HepG2 (cell line): ENCODE data around the gene SPTSSA. TPM values are rescaled to one million over a fixed set of nuclear protein-coding genes. Genes with fewer than 3 reads are reported as not detected.

Experiments
- AGO1 ChIP-seq: fragments of 200-400 bp; formaldehyde crosslinking; IDR thresholded peaks from 2 replicates; pipeline ENCODE4 v1.6.1; 2017; ENCODE audit warnings: mild to moderate bottlenecking, low read depth, low read length, moderate library complexity; ENCODE audit not compliant: poor library complexity, severe bottlenecking
- CHD2 ChIP-seq: IDR thresholded peaks from 2 replicates; pipeline ENCODE4 v1.6.1; 2011; ENCODE audit warnings: low read depth, low read length, improper control_type of control experiment
- HHEX ChIP-seq: IDR thresholded peaks from 2 replicates; pipeline ENCODE4 v1.6.1; 2016; ENCODE audit warnings: control low read depth
- LCORL ChIP-seq, 2 experiments: fragments of 450-650 bp in 1 of 2; sonication (generic) in 1 of 2; formaldehyde crosslinking in 1 of 2; IDR thresholded peaks; 2 replicates each; pipeline versions ENCODE4 v1.5.0 to v1.6.1; 2017 to 2020; ENCODE audit warnings: antibody characterized with exemption in 1 of 2, missing genetic modification reagents in 1 of 2
- MTF2 ChIP-seq: sonication (generic); formaldehyde crosslinking; IDR thresholded peaks from 2 replicates; pipeline ENCODE4 v1.5.0; 2020; ENCODE audit warnings: missing genetic modification reagents, borderline replicate concordance
- MYNN ChIP-seq: sonication (generic); formaldehyde crosslinking; IDR thresholded peaks from 2 replicates; pipeline ENCODE4 v1.4.0; 2020; ENCODE audit warnings: mild to moderate bottlenecking, low read depth, missing genetic modification reagents
- SIN3A ChIP-seq: IDR thresholded peaks from 2 replicates; pipeline ENCODE4 v1.6.1; 2011; ENCODE audit warnings: low read depth, mild to moderate bottlenecking, control low read depth, low read length, borderline replicate concordance
- ZNF251 ChIP-seq: sonication (generic); formaldehyde crosslinking; IDR thresholded peaks from 2 replicates; pipeline ENCODE4 v1.9.0; 2021; ENCODE audit warnings: mild to moderate bottlenecking, missing genetic modification reagents
- ZNF451 ChIP-seq: sonication (generic); formaldehyde crosslinking; IDR thresholded peaks from 2 replicates; pipeline ENCODE4 v1.5.0; 2020; ENCODE audit warnings: mild to moderate bottlenecking, missing genetic modification reagents
- ZNF546 ChIP-seq: sonication (generic); formaldehyde crosslinking; conservative IDR thresholded peaks from 2 replicates; pipeline ENCODE4 v1.8.1; 2023; ENCODE audit warnings: mild to moderate bottlenecking, missing genetic modification reagents
- ZNF552 ChIP-seq: sonication (generic); formaldehyde crosslinking; IDR thresholded peaks from 2 replicates; pipeline ENCODE4 v1.9.0; 2022; ENCODE audit warnings: missing genetic modification reagents, mild to moderate bottlenecking, borderline replicate concordance
- polyA plus RNA-seq, 8 experiments: library from polyadenylated mRNA; depleted of rRNA in 3 of 8; stranded (reverse) in 7 of 8; unstranded in 1 of 8; fragments of >200 nt; fragmentation: Illumina TruSeq in 4 of 8; extraction: Trizol in 4 of 8; gene quantifications; 2 replicates each; pipeline versions ENCODE4 v1.2.1 to v1.2.3, GENCODE V29; 2011 to 2016; ENCODE audit warnings: low read depth in 4 of 8, missing spikeins in 1 of 8, mixed read lengths in 1 of 8; ENCODE audit not compliant: insufficient read depth in 1 of 8
- total RNA-seq, 5 experiments: library from RNA; depleted of rRNA; stranded (reverse); fragments of >200 nt; fragmentation: Illumina TruSeq; extraction: Trizol; gene quantifications; 2 replicates each; pipeline ENCODE4 v1.2.3, GENCODE V29; 2016; ENCODE audit warnings: low read depth in 1 of 5
- TF ChIP-seq, protein P1 (sequence below): sonication (generic); formaldehyde crosslinking; IDR thresholded peaks from 2 replicates; pipeline ENCODE4 v1.9.0; 2022; ENCODE audit warnings: low read depth, missing genetic modification reagents
- TF ChIP-seq, protein P2 (sequence below): sonication (generic); formaldehyde crosslinking; IDR thresholded peaks from 2 replicates; pipeline ENCODE4; 2020; ENCODE audit warnings: missing genetic modification reagents, mild to moderate bottlenecking, borderline replicate concordance
- TF ChIP-seq, protein P3 (sequence below): sonication (generic); formaldehyde crosslinking; IDR thresholded peaks from 2 replicates; pipeline ENCODE4 v1.4.0; 2020; ENCODE audit warnings: missing genetic modification reagents
- TF ChIP-seq, protein P4 (sequence below): sonication (generic); formaldehyde crosslinking; IDR thresholded peaks from 2 replicates; pipeline ENCODE4 v1.9.0; 2021; ENCODE audit warnings: missing genetic modification reagents, mild to moderate bottlenecking, borderline replicate concordance
- TF ChIP-seq, protein P5 (sequence below): sonication (generic); formaldehyde crosslinking; IDR thresholded peaks from 2 replicates; pipeline ENCODE4 v1.4.0; 2020; ENCODE audit warnings: low read depth, missing genetic modification reagents

The SPTSSA gene
- total and polyA plus RNA-seq, 2 of the 13 experiments (the other 11 are each of a cell fraction or from before 2014, with no cell fraction given), result 19.1 to 86.1 TPM

DNA sequence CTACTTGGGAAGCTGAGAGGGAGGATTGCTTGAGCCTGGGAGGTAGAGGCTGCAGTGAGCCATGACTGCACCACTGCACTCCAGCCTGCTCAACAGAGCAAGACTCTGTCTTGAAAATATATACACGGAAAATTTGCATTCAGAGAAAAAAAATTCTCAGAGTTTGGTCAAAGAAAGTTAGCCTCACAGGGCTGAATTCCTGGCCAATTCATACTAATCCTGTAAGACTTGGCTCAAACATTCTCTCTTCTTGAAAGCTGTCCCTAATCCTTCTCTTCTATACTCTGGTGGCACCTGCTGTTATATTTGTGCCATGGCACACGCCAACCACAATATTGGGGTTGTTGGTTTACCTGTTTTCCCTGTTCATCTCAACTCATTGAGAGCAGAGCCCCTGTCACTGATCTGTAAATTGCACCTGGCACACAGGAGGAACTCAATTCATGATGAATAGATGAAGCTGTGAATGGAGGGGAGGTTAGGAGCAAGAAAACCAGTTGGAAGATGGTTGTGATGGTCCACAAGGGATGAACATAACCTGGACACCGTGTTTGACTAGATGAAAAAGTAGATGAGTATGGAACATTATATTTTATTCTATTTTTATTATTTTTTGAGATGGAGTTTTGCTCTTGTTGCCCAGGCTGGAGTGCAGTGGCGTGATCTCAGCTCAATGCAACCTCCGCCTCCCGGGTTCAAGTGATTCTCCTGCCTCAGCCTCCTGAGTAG, 36.8 kb upstream of the SPTSSA start (continued):
- TF ChIP-seq ZNF251 (no peak), LCORL (IDR thresholded peaks at IDR 0.05) (no peak), LCORL (CRISPR knock-in tag; IDR thresholded peaks at IDR 0.05) (peak; percentile 77), ZNF451 (CRISPR knock-in tag) (0 out of 2 replicates have a peak, but pooled peaks have one; percentile 3), HHEX (CRISPR knock-in tag) (no peak), MYNN (CRISPR knock-in tag) (no peak), ZNF552 (CRISPR knock-in tag) (no peak), SIN3A (no peak), AGO1 (no peak), MTF2 (CRISPR knock-in tag) (peak; percentile 56; the same call in 1 of the 2 replicates), CHD2 (no peak), ZNF546 (CRISPR knock-in tag) (no peak)
- TF ChIP-seq, protein P1, sequence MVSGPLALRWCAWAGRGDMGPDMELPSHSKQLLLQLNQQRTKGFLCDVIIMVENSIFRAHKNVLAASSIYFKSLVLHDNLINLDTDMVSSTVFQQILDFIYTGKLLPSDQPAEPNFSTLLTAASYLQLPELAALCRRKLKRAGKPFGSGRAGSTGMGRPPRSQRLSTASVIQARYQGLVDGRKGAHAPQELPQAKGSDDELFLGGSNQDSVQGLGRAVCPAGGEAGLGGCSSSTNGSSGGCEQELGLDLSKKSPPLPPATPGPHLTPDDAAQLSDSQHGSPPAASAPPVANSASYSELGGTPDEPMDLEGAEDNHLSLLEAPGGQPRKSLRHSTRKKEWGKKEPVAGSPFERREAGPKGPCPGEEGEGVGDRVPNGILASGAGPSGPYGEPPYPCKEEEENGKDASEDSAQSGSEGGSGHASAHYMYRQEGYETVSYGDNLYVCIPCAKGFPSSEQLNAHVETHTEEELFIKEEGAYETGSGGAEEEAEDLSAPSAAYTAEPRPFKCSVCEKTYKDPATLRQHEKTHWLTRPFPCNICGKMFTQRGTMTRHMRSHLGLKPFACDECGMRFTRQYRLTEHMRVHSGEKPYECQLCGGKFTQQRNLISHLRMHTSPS (CRISPR knock-in tag), result 0 out of 2 replicates have a peak, but pooled peaks have one; percentile 29
- TF ChIP-seq, protein P2, sequence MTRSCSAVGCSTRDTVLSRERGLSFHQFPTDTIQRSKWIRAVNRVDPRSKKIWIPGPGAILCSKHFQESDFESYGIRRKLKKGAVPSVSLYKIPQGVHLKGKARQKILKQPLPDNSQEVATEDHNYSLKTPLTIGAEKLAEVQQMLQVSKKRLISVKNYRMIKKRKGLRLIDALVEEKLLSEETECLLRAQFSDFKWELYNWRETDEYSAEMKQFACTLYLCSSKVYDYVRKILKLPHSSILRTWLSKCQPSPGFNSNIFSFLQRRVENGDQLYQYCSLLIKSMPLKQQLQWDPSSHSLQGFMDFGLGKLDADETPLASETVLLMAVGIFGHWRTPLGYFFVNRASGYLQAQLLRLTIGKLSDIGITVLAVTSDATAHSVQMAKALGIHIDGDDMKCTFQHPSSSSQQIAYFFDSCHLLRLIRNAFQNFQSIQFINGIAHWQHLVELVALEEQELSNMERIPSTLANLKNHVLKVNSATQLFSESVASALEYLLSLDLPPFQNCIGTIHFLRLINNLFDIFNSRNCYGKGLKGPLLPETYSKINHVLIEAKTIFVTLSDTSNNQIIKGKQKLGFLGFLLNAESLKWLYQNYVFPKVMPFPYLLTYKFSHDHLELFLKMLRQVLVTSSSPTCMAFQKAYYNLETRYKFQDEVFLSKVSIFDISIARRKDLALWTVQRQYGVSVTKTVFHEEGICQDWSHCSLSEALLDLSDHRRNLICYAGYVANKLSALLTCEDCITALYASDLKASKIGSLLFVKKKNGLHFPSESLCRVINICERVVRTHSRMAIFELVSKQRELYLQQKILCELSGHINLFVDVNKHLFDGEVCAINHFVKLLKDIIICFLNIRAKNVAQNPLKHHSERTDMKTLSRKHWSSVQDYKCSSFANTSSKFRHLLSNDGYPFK, result no peak
- TF ChIP-seq, protein P3, sequence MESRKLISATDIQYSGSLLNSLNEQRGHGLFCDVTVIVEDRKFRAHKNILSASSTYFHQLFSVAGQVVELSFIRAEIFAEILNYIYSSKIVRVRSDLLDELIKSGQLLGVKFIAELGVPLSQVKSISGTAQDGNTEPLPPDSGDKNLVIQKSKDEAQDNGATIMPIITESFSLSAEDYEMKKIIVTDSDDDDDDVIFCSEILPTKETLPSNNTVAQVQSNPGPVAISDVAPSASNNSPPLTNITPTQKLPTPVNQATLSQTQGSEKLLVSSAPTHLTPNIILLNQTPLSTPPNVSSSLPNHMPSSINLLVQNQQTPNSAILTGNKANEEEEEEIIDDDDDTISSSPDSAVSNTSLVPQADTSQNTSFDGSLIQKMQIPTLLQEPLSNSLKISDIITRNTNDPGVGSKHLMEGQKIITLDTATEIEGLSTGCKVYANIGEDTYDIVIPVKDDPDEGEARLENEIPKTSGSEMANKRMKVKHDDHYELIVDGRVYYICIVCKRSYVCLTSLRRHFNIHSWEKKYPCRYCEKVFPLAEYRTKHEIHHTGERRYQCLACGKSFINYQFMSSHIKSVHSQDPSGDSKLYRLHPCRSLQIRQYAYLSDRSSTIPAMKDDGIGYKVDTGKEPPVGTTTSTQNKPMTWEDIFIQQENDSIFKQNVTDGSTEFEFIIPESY (CRISPR knock-in tag), result no peak
- TF ChIP-seq, protein P4, sequence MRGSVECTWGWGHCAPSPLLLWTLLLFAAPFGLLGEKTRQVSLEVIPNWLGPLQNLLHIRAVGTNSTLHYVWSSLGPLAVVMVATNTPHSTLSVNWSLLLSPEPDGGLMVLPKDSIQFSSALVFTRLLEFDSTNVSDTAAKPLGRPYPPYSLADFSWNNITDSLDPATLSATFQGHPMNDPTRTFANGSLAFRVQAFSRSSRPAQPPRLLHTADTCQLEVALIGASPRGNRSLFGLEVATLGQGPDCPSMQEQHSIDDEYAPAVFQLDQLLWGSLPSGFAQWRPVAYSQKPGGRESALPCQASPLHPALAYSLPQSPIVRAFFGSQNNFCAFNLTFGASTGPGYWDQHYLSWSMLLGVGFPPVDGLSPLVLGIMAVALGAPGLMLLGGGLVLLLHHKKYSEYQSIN (CRISPR knock-in tag), result no peak
- TF ChIP-seq, protein P5, sequence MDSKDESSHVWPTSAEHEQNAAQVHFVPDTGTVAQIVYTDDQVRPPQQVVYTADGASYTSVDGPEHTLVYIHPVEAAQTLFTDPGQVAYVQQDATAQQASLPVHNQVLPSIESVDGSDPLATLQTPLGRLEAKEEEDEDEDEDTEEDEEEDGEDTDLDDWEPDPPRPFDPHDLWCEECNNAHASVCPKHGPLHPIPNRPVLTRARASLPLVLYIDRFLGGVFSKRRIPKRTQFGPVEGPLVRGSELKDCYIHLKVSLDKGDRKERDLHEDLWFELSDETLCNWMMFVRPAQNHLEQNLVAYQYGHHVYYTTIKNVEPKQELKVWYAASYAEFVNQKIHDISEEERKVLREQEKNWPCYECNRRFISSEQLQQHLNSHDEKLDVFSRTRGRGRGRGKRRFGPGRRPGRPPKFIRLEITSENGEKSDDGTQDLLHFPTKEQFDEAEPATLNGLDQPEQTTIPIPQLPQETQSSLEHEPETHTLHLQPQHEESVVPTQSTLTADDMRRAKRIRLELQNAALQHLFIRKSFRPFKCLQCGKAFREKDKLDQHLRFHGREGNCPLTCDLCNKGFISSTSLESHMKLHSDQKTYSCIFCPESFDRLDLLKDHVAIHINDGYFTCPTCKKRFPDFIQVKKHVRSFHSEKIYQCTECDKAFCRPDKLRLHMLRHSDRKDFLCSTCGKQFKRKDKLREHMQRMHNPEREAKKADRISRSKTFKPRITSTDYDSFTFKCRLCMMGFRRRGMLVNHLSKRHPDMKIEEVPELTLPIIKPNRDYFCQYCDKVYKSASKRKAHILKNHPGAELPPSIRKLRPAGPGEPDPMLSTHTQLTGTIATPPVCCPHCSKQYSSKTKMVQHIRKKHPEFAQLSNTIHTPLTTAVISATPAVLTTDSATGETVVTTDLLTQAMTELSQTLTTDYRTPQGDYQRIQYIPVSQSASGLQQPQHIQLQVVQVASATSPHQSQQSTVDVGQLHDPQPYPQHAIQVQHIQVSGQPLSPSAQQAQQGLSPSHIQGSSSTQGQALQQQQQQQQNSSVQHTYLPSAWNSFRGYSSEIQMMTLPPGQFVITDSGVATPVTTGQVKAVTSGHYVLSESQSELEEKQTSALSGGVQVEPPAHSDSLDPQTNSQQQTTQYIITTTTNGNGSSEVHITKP, result 0 out of 2 replicates have a peak, but pooled peaks have one; percentile 30
